HS-27A (cell line): Measurements from ENCODE around the gene N4BP2.

Experiments
- DNase-seq: peaks from one replicate; pipeline ENCODE4 v3.0.0-alpha.2; 2012; ENCODE audit warnings: low read depth, missing footprints

The N4BP2 gene

DNA sequence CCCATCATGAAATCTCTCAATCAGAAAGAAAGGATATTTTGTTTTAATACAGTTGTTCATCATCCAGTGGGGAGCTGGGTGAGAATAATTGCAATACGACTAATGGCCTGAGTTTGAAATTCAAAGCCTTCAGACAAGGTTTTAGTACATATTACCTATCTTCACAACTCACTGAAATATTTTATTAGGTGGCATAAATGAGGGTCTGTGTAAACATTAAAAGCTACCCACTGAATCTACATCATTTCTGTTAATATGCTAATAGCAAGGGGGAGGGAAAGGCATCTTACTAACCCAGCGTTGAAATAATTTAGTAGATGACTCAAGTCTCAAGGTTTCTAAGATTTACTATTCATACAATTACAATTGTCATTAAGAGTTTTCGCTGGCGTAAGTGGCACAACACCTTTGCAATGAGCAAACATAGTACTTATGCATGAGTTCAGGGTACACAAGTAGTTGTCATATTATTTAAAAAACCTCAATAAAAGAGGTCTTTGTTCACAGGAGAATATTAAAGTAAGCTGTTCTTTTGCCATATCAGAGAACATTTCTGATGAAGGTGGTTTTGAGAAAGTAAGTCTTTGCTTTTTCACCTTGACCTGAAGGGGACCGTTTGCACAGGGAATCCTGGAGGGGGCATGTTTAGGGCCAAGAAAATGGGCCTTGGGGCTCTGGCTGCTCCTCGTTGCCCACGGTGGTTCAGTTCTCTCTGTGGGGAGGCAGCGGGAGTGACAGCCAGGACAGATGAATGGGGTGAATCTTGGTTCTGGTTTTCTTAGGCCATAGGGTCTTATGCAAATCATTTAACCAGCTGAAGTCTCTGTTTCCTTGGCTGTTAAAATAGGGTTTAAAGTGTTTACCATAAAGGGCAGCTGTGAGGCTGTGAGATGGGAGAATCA is 135.7 kb downstream of the N4BP2 start:
- DNase-seq: no peak

DNA sequence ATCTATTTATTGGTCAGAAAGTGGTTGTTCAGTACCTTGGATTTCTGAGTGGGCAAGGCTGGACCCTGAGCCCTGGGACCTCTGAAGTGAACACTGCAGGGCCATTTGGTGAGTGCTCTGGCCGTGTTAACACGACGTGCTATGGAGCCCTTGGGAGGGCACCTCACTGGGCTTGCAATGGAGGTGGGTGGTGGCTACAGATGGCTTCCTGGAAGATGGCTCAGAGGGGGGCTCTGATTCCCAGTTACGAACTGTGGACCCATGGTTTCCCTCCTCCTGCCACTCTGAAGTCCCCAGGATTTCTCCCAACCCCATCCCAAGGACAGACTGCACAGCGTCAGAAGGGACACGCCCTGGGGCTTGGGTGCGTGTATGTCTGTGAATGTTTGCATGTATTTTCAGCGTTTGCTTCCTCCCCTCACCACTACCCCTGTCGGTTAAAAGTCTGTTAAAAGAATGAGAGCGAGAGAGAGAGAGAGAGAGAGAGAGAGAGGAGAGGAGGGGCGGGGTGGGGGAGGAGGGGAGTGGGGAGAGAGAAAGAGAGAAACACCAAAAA is 136.4 kb downstream of the N4BP2 start:
- no peak for DNase-seq

DNA sequence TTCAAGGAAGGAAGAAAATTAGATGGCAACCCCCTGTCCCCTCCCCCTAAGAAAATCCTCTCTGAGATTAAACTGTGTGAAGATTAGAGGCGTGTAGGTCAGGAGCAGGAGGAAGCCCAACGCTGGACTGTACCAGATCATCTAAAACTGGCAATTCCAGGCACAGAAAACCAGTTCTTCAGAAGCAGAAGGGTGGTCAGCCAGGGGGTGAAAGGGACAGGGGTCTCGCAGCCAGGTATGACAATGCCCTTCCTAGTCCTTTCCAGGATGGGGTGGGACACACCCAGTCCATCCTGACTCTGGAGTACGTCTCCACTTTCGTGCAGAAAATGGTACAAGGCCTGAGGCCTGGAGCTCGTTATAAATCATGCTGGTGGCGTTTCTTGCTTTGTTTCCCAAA is 136.9 kb downstream of the N4BP2 start:
- DNase-seq: no peak

DNA sequence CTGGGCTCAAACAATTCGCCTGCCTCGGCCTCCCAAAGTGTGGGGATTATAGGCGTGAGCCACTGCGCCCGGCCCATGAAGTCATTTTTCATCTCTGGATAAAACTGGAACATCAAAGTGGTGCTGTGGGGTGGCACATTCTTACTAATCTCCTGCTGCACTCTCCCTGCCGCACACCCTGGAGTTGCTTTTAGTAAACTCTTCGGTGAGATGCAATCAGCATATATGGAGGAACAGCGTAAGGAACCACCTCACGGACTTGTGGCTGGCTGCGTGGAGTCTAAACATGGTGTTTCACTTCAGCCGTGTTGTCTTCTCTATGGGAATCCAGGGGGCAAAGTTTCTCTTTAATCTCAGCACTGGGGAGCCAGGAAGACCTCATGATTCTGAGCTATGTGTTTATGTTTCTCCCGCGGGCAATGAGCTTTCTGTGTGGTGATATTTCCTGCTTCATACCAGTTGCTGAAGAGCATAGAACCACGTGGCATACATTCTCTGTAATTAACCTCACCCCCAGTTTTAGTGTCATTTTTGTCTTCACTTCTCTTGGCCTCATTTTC is 138.0 kb downstream of the N4BP2 start:
- DNase-seq: no peak

DNA sequence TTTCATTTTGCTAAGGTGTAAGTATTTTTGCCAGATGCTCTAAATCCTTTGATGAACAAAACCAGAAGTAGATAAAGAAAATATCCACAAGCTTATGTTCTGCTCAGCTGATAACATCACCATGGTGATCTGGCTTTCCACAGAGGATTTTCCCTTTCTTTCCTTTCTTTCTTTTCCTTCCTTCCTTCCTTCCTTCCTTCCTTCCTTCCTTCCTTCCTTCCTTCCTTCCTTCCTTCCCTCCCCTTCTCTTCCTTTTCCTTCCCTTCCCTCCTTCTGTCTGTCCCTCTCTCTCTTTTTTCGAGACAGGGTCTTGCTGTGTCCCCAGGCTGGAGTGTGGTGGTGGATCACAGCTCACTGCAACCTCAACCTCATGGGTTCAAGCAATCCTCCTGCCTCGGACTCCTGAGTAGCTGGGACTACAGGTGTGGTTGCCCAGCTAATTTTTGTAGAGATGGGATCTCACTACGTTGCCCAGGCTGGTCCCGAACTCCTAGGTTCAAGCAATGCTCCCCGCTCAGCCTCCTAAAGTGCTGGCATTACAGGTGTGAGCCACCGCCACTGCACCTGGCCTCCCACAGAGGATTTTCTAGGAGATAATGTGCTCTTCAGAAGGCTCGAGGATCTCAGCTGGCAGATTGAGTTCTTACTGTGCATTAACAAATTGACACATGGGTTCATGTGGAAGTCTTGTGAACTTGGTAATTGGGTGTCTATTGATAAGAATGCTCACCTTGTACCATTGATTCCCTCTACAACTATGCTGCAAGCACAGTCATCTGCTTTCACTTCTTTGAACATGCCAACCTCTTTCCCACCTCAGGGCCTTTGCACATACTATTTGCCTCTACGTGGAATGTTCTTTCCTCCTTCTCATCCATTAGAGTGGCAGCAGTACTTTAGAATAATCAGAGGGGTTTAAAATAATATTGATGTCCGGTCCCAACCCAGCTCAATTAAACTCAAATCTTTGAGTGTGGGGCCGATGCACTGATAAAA is 138.8 kb downstream of the N4BP2 start:
- no peak for DNase-seq

DNA sequence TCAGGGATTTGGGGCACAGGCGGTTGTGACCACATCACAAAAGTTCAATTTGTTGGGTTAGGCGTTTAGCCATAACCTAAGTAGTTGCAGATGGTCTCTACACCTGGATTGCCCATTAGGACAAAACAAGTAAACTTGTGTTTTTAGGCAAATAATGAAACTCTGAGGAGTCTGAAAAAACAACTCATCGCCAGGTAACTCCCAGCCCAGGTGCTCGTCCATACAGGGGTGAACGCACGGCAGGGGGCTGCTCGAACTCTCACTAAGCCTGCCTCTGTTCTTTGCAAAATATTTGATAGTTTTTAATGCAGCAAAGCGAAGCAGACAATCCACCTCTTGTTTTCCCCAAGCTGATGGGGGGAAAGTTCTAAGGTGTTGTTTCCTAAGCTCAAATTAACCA is 139.6 kb downstream of the N4BP2 start:
- no peak for DNase-seq

GRCh38 chr4:40196724-40197281 is 140.2 kb downstream of the N4BP2 start, which contains the start of gene RHOH:
RHOH (plus strand) TSS chr4:40197031; CDS start chr4:40243387, 46,356 bp downstream.
- no peak for DNase-seq

GRCh38 chr4:40197879-40198689 is 141.4 kb downstream of the N4BP2 start:
- DNase-seq: no peak

DNA sequence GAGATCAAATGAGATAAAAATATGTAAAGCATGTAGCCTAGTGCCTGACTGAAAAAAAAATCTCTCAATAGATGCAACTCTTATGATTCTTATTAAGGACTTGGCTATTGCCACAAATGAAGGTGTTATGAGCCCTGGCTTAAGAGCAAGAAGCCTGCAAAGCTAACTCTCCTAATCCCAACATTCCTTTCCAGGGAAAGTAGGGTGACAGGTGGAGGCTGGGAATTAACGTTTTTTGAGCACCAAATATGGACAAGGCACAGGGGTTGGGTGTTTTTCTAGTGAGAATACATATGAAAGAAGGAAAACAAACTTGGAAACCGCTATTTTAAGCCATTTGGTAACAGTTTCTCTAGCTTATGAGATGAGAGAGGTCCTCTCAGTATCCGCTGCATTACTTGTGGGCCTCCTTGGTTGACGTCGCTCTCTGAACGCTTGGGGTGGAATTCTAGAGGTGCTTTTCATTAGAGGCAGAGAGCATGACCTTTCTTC is 142.6 kb downstream of the N4BP2 start:
- no peak for DNase-seq

GRCh38 chr4:40199999-40200874 is 143.6 kb downstream of the N4BP2 start:
- no peak for DNase-seq

GRCh38 chr4:40200875-40201801 is 144.5 kb downstream of the N4BP2 start:
- no peak for DNase-seq

GRCh38 chr4:40201898-40202297 is 145.2 kb downstream of the N4BP2 start:
- DNase-seq: no peak

GRCh38 chr4:40202474-40202873 is 145.8 kb downstream of the N4BP2 start:
- DNase-seq: no peak

DNA sequence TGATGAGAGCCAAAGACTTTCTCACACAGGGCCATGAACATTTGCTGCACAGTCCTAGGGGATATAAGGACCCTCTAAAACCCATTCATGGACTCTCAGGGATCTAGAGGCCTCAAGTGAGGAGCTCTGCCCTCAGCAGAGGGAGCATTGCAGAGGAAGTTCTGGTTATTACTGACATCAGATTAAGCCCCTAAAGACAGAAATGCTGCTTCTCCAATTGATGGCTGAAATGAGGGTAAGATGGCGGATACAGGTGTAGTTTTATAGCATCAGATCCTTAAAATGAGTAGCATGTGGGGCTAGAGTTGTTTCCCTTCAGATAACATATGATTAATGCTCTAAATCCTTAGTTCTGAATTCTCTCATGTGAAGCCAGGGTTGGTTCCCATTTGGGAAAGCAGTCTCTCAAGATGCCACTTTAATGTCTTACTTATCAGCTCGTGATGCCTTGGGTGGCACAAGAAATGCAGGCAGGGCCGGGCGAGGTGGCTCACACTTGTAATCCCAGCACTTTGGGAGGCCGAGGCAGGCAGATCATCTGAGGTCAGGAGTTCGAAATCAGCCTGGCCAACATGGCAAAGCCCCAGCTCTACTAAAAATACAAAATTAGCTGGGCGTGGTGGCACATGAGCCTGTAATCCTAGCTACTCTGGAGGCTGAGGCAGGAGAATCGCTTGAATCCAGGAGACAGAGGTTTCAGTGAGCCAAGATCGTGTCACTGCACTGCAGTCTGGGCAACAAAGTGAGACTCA is 148.0 kb downstream of the N4BP2 start:
- DNase-seq: no peak

DNA sequence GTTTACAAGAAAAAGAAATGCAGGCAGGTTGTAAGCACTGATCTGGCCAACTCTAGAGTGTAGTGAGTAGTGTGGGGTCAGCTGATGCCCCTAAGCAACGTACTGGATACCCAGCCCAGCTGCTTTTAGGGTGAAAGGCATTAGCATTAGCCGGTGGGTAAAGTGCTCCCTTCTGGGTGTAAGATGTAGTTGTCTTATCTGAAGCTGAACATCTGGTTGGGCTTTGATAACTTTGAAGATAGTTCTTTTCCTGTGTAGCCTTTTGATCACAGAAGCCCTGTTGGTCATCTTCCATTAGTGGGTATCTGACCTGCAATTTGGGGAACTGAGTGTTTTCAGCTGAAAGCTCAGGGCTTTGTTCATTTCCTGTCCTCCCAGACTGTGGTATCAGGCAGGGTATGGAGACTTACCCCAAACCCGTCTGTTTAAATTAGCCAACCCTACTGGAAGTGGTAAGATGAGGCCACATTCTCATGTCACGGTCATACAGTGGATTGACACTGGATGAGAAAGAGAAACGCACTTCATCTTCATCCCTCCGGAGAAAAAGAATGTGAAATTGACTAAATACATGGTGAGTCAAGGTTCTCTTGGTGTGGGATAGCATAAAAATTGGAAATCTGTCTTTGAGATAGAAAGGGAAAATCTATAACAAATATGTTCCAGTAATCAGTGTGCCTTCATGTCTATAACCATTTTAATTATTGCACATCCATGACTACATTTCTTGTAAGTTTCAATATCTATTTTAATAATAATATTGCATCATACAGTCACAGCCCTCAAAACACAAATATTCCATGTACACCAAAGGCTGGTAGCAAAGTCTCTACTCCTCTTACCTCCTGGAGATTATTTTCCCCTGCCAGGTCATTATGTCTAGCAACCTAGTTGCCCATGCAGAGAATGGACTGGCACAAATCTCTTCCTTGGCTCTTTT is 148.9 kb downstream of the N4BP2 start:
- no peak for DNase-seq

- no peak for DNase-seq
Measured at GRCh38 chr4:40206426-40206825, 149.8 kb downstream of the N4BP2 start.
